Activated CD8-positive, alpha-beta memory T cell treated with anti-CD3 and anti-CD28 coated beads for 1 hour (primary cell): ENCODE data around the gene RAI14.

Experiments
- DNase-seq, 2 donors: peaks; one replicate each; pipeline ENCODE4 v3.0.0-alpha.2; 2020; ENCODE audit warnings: low read depth in 1 of 2; ENCODE audit errors: extremely low read depth in 1 of 2

The RAI14 gene

GRCh38 chr5:34656001-34656699 lies at the start of gene RAI14:
RAI14 (plus strand) TSS chr5:34656328; CDS start chr5:34686920, 30,592 bp downstream.
- DNase-seq, result no peak

- no peak for DNase-seq
These were observed 47.8 kb upstream of the RAI14 start for GRCh38 chr5:34608368-34608767.

- DNase-seq, result no peak
These were observed 47.1 kb upstream of the RAI14 start for GRCh38 chr5:34608859-34609648.

- no peak for DNase-seq
These were observed 46.1 kb upstream of the RAI14 start for GRCh38 chr5:34609951-34610441.

- DNase-seq, result no peak
These were observed 45.6 kb upstream of the RAI14 start for GRCh38 chr5:34610546-34610945.

GRCh38 chr5:34611464-34612415 lies 44.4 kb upstream of the RAI14 start:
- DNase-seq, result no peak

GRCh38 chr5:34616651-34617050 lies 39.5 kb upstream of the RAI14 start:
- DNase-seq, result no peak

GRCh38 chr5:34618371-34619065 lies 37.6 kb upstream of the RAI14 start:
- no peak for DNase-seq

GRCh38 chr5:34620185-34620584 lies 35.9 kb upstream of the RAI14 start:
- no peak for DNase-seq

GRCh38 chr5:34621277-34622097 lies 34.6 kb upstream of the RAI14 start:
- DNase-seq, result no peak

- no peak for DNase-seq
These were observed 34.1 kb upstream of the RAI14 start for GRCh38 chr5:34622098-34622400.

- DNase-seq, result no peak
These were observed 31.4 kb upstream of the RAI14 start for GRCh38 chr5:34624691-34625090.

- no peak for DNase-seq
These were observed 30.9 kb upstream of the RAI14 start for GRCh38 chr5:34625246-34625645.

GRCh38 chr5:34626036-34626435 lies 30.1 kb upstream of the RAI14 start:
- no peak for DNase-seq

- no peak for DNase-seq
These were observed 29.4 kb upstream of the RAI14 start for GRCh38 chr5:34626751-34627150.

GRCh38 chr5:34627794-34628193 lies 28.3 kb upstream of the RAI14 start:
- DNase-seq, result no peak

GRCh38 chr5:34628373-34628772 lies 27.8 kb upstream of the RAI14 start:
- DNase-seq, result no peak

GRCh38 chr5:34630596-34630995 lies 25.5 kb upstream of the RAI14 start:
- no peak for DNase-seq

- DNase-seq, result no peak
These were observed 23.2 kb upstream of the RAI14 start for GRCh38 chr5:34632807-34633422.
